AG08396 (cell line): ENCODE measurements around the gene GOLGA5.
"Not testable (repeated sequence)": the region's sequence is repeated elsewhere in the genome, so short reads cannot be mapped to it uniquely, and the experiment has no call there.

Experiments
- DNase-seq: peaks from one replicate; pipeline ENCODE4 v3.0.0; 2012; ENCODE audit warnings: low spot score, mixed read lengths

GOLGA5 gene

GRCh38 chr14:92793709-92794546 lies at the start of gene GOLGA5:
Gene GOLGA5 (plus strand): TSS chr14:92794305. CDS start chr14:92797438, 3,133 bp downstream.
- peak; percentile 96 for DNase-seq

GRCh38 chr14:92747701-92748258 lies 46.3 kb upstream of the GOLGA5 start:
- DNase-seq, result peak; percentile 36

- peak; percentile 93 for DNase-seq
These were observed 45.7 kb upstream of the GOLGA5 start, which contains the start of gene LGMN for GRCh38 chr14:92748259-92749016. Gene LGMN (minus strand): TSS chr14:92748627. CDS start chr14:92732786, 15,841 bp downstream.

GRCh38 chr14:92750222-92750728 lies 43.8 kb upstream of the GOLGA5 start:
- not testable (repeated sequence) for DNase-seq

- DNase-seq, result no peak
These were observed 43.1 kb upstream of the GOLGA5 start for GRCh38 chr14:92750994-92751400.

- no peak for DNase-seq
These were observed 42.3 kb upstream of the GOLGA5 start for GRCh38 chr14:92751819-92752218.

GRCh38 chr14:92753250-92753649 lies 40.9 kb upstream of the GOLGA5 start:
- DNase-seq, result no peak

GRCh38 chr14:92754966-92755365 lies 39.1 kb upstream of the GOLGA5 start:
- no peak for DNase-seq

GRCh38 chr14:92755495-92755894 lies 38.6 kb upstream of the GOLGA5 start:
- no peak for DNase-seq

GRCh38 chr14:92756446-92756845 lies 37.7 kb upstream of the GOLGA5 start:
- DNase-seq, result no peak

- no peak for DNase-seq
These were observed 34.8 kb upstream of the GOLGA5 start for GRCh38 chr14:92759300-92759678.

GRCh38 chr14:92759679-92760523 lies 34.2 kb upstream of the GOLGA5 start:
- DNase-seq, result no peak

GRCh38 chr14:92760524-92760805 lies 33.6 kb upstream of the GOLGA5 start:
- no peak for DNase-seq

- DNase-seq, result not testable (repeated sequence)
These were observed 30.2 kb upstream of the GOLGA5 start for GRCh38 chr14:92763666-92764631.

- DNase-seq, result not testable (repeated sequence)
These were observed 25.9 kb upstream of the GOLGA5 start for GRCh38 chr14:92768236-92768635.

GRCh38 chr14:92768795-92769194 lies 25.3 kb upstream of the GOLGA5 start:
- DNase-seq, result no peak

- no peak for DNase-seq
These were observed 23.6 kb upstream of the GOLGA5 start for GRCh38 chr14:92770484-92770883.

GRCh38 chr14:92774572-92774971 lies 19.5 kb upstream of the GOLGA5 start:
- DNase-seq, result no peak

GRCh38 chr14:92775292-92775691 lies 18.8 kb upstream of the GOLGA5 start:
- not testable (repeated sequence) for DNase-seq

GRCh38 chr14:92778868-92779565 lies 15.1 kb upstream of the GOLGA5 start:
- DNase-seq, result not testable (repeated sequence)
